Measurements from ENCODE around the gene PRMT7.

The PRMT7 gene

DNA sequence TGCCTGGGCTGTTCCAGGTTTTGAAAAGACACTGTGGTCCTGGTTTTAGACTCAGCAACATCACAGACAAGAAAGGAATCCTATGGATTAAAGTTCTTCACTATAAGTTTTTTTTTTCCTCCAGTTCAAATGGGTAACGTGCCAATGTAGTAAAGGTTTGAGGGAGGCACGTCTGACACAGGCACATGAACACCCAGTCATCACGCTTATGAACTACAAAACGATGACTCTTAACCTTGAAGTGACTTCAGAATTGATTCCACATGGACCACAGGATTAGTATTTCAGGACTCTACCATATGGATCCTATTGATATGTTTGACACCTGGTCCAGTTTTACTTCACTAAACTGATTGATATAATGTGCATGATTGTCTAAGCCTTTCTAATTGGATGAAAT is 2.3 kb downstream of the PRMT7 start:
- DNase-seq = no peak

- DNase-seq = peak; percentile 22
Observed at GRCh38 chr16:68319185-68319908, 8.5 kb downstream of the PRMT7 start.

- DNase-seq = no peak
Observed at GRCh38 chr16:68324336-68324735, 13.5 kb downstream of the PRMT7 start.

DNA sequence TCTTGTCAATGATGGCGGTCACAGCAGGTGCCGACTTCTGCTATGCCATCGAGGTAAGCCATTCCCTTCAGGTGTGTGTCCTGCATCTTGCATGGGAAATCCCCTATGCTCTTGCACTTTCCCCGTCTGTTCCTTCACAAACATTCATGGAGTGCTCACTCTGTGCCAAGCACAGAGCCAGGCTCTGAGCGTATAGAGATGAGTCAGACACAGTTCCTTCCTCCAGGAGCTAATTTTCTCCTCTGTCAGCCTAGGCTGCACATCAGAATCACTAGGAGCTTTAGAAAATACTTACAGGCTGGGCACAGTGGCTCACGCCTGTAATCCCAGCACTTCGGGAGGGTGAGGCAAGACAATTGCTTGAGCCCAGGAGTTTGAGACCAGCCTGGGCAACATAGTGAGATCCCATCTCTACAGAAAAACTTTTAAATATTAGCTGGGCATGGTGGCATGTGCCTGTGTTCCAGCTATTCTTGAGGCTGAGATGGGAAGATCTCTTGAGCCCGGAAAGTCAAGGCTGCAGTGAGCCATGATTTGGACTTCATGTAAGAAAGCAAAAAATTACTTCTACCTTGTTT is 14.1 kb downstream of the PRMT7 start:
- no peak for DNase-seq

- DNase-seq = peak; percentile 71
Observed at GRCh38 chr16:68328151-68328859, 17.5 kb downstream of the PRMT7 start.

GRCh38 chr16:68328860-68329390 is 18.1 kb downstream of the PRMT7 start:
- DNase-seq = no peak

DNA sequence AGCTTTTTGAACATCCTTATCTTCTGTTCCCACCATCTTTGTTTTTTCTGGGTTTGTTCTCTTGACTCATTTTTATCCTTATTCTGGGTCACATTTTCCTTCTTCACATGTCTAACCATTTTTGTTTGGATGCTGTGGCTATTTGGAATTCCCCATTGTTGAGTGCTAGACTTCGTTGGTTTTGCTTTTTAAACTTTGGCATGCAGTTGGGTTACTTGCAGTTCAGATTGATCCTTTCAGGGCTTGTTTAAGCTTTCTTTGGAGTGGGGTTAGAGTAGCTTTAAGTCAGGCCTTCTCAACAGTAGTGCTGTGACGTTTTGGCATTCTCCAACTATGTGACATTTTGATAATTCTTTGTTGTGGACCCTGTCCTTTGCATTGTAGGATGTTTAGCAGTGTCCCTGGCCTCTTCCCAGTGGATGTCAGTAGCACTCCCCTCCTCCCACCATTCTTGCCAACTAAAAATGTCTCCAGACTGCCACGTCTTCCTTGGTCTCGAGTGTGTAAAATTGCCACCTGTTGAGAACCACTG is 21.1 kb downstream of the PRMT7 start:
- DNase-seq = no peak

- no peak for DNase-seq
Observed at GRCh38 chr16:68332411-68333121, 21.7 kb downstream of the PRMT7 start.

GRCh38 chr16:68335175-68335574 is 24.4 kb downstream of the PRMT7 start:
- DNase-seq = no peak

GRCh38 chr16:68338326-68339119 is 27.7 kb downstream of the PRMT7 start:
- no peak for DNase-seq

- DNase-seq = no peak
Observed at GRCh38 chr16:68339214-68339613, 28.4 kb downstream of the PRMT7 start.

GRCh38 chr16:68342620-68343019 is 31.8 kb downstream of the PRMT7 start:
- DNase-seq = no peak

DNA sequence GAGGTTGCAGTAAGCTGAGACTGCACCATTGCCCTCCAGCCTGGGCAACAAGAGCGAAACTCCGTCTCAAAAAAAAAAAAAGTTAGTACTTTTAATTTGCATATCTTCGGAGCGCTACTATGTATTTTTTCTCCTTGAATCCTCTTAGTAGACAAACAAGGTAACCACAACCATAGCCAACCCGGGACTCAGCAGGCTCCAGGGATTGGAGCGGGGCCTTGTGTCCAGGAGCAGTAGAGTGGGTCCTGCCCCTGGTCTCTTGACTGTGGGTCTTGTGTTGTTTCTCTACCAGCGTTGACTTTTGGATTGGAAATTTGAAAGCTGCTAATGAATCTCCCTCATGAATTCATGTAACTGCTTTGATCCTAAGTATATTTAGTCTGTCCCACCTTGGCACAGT is 32.3 kb downstream of the PRMT7 start:
- DNase-seq = no peak

DNA sequence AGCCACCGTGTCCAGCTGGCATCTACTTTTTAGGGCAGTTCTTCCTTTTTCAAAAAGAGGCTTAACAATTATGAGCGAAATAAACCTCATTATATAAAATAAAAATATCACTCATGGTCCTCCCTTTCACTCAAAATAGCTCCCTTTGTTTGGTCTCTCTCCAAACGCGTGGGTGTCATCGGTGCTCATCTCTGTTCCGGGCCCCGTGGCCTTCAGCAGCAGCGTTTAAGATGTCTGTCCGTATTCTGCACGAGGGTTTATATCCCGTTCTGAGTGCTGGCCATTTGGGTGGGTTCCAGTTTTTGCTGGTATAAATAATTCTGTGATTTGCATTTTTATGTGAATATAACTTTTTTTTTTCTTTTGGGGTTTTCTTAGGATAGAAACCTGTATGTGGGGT is 33.4 kb downstream of the PRMT7 start:
- DNase-seq = no peak

GRCh38 chr16:68345351-68345810 is 34.6 kb downstream of the PRMT7 start:
- DNase-seq = no peak

- no peak for DNase-seq
Observed at GRCh38 chr16:68345958-68346635, 35.3 kb downstream of the PRMT7 start.

DNA sequence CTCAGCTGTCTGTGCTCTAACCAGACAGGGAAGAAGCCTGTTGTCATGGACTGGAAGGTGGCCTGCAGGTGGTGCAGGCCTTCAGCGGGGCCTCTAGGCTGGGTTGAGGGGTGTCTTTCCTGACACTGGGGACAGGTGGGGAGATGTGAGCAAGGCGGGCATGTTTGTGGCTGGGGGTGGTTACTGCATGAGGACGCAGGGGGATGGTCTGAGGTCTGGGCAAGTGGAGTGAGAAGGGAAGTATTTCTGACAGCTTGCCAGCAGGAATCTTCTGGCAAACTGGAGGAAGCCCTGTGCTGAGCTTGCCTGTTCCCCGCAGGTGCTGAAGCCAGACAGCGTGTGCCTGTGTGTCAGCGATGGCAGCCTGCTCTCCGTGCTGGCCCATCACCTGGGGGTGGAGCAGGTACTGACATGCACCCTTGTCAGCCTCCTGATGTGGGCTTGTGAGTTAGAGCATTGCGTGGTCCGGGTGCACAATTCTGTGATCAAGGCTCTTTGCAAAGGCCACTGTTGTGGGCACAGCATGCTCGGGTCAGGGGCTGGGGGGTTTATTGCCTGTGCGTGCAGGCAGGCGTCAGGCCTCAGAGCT is 36.2 kb downstream of the PRMT7 start:
- no peak for DNase-seq

DNA sequence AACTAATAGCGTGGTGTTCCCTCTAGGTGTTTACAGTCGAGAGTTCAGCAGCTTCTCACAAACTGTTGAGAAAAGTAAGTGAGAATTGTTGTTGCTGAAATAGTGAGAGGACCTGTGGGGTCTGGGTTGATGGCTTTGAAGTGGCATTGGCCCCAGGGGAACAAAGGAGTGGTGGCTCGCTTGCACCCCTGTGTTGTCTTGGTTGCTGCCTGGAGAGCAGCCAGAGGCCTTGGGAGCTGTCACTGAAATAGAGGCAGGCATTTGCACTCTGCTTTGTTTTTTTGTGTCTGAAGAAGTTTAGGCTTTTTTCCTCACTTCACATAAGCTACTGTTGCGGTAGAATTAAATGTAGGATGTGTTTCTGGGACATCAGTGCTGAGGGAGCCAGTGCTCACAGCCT is 36.8 kb downstream of the PRMT7 start:
- no peak for DNase-seq

DNA sequence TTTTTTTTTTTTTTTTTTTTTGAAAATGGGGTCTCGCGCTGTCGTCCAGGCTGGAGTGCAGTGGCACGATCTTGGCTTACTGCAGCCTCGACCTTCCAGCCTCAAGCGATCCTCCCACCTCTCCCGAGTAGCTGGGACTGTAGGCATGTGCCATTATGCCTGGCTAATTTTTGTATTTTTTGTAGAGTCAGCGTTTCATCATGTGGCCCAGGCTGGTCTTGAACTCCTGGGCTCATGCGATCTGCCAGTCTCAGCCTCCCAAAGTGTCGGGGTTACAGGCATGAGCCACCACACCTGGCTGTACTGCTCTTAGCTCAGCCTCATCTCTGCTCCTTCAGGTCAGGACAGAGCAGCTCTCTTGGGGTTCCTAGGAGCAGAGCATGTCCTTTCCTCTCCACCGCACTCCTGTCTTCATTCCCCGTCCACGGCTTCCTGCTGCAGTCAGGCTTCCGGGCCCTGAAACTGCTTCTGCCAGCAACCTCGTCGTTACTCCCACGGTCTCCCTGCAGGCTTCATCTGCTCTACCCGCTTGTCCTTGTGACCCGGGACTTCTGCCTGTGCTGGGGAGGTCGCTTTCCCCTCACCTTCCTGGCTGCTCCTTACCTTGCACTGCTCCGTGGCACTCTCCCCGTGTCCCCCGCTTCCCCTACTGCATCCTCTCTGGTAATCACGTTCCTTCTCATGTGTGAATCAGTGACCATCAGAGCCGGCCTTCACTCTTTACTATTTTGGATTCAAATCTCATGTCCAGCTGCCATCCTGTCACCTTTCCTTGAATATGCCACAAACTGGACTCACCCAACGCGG is 38.0 kb downstream of the PRMT7 start:
- DNase-seq = no peak

DNA sequence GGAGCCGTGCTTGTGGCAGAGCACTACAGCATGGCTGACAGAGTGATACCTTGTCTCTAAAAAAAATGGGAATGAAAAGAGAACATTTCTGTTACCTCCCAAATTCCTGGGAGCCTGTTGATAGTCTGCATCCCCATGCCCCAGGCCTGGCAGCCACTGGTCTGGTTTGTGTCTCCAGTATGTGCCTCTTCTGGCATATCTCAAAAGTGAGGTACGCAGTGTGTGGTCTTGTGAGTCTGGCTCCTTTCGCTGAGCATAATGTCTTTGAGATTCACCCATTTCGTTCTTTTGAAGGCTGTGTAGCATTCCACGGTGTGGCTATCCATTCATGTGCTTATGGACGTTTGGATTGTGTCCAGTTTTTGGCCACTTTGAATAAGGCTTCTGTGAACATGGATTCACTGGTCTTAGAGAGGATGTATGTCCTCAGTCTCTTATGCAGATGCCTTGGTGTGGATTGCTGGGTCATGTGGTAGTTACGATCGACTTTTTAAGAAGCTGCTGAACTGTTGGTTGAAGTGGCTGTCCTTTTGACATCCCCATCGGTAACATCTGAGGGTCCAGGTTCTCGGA is 39.1 kb downstream of the PRMT7 start:
- DNase-seq = no peak
